LNCaP clone FGC (cell line): ENCODE measurements around the gene DDOST.
"Not testable (repeated sequence)": the region's sequence is repeated elsewhere in the genome, so short reads cannot be mapped to it uniquely, and the experiment has no call there.

ENCODE experiments used
- DNase-seq: peaks from one replicate; pipeline ENCODE4 v3.0.0-alpha.2; 2011; ENCODE audit warnings: low read depth
- H3K4me3 ChIP-seq: 2 replicates; pipeline ENCODE4 v1.5.1; 2011; ENCODE audit warnings: mild to moderate bottlenecking, low read depth, low read length, control low read depth
- TF ChIP-seq, protein P1 (sequence below): IDR thresholded peaks from 2 replicates; pipeline ENCODE4 v1.5.1; 2012; ENCODE audit warnings: mild to moderate bottlenecking; ENCODE audit not compliant: control insufficient read depth, insufficient read depth; ENCODE audit errors: extremely low read depth

DDOST gene

DNA sequence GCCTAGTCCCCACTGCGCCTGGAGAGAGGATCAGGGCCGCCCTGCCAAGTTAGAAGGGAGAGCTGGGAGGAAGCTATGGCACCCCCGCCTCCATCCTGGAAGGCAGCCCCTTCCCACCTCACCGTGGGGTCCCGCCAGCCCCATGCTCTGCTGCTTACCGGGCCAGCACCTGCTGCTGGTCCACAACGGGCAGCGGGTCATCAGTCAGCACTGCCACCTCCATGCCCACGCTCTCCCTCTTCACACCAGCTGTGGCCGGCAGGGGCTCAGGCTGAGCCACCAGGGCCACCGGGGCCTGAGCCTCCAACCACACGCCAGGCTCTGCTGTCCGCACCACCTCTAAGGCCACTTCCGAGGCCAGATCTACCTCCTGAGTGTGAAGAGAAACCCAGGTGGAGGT lies 23.5 kb upstream of the DDOST start:
- TF ChIP-seq, protein P1, sequence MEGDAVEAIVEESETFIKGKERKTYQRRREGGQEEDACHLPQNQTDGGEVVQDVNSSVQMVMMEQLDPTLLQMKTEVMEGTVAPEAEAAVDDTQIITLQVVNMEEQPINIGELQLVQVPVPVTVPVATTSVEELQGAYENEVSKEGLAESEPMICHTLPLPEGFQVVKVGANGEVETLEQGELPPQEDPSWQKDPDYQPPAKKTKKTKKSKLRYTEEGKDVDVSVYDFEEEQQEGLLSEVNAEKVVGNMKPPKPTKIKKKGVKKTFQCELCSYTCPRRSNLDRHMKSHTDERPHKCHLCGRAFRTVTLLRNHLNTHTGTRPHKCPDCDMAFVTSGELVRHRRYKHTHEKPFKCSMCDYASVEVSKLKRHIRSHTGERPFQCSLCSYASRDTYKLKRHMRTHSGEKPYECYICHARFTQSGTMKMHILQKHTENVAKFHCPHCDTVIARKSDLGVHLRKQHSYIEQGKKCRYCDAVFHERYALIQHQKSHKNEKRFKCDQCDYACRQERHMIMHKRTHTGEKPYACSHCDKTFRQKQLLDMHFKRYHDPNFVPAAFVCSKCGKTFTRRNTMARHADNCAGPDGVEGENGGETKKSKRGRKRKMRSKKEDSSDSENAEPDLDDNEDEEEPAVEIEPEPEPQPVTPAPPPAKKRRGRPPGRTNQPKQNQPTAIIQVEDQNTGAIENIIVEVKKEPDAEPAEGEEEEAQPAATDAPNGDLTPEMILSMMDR, result no peak
- H3K4me3 ChIP-seq, result no peak overlapping the region
- no peak for DNase-seq

DNA sequence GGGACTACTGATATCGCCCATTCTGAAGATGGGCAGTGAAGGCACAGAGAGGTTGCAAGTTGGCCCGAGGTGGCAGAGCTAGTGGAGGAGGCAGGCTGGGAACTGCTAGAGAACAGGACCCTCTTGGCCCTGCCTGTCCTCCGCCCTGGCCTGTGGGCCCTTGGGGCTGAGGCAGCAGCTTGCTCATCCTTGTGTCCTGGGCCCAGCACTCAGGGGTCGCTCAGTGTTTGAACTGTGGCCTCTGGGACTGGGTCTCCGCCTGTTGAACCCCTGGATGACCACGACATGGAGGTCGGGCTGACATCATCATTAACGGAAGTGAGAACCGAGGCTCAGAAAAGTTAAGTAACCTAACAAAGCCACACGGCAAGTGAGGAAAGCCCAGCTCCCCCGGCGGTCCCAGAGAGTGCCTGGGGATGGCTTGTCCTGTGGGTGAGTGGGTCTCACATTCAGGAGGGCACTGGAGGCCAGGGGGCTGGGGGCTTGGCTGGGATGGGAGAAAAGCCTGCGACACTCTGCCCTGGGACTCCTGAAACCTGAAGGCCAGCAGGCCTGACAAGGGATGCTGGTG lies 23.0 kb upstream of the DDOST start:
- TF ChIP-seq, protein P1, result no peak
- H3K4me3 ChIP-seq, result no peak overlapping the region
- DNase-seq, result no peak

DNA sequence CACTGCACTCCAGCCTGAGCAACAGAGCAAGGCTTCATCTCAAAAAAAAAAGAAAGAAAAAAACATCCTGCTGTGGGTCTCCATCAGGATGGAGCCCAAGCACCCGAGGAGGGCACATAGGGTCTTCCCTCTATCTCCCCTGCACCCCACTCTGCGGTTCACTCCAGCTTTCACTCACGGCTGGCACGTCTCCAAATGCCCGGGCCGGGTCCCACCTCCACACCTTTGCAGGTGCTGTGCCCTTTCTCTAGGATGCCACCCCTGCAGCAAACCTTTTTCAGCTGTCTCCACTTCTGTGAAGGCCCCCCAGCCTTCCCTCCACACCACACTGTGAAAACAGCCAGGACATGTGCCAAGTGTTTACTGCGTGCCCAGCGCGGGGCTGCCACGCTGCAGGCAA lies 22.4 kb upstream of the DDOST start:
- TF ChIP-seq, protein P1, result no peak
- no peak for DNase-seq
- H3K4me3 ChIP-seq, result no peak overlapping the region

DNA sequence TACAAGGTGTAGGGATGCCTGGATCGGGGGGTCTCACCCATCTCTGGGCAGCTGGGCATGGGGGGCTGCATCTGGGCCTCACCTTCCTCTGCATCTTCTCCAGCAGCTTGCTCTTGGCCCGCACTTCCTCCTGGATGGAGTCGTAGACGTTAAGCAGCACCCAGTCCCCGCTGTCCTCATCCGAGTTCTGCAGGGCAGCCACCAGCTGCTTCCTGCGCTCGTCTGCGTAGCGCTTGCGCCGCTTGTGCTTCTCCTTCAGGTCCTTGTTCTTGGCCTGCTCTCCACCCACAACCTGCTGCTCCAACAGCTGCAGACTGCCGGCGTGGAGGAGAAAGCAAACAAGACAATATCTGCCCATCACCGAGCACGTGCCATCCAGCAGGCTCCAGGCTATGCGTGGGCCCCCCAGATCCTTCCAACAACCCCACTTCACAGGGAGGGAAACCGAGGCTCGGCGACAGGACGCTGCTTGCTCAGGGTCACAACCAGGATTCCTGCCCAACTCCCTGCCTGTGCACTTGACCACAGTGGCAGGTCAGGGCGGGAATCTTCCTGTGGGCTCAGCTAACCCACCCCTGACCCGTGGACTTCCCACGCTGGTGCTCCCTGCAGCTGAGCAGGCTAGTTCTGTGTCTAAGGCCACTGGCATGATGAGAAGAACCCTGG lies 21.5 kb upstream of the DDOST start:
- no peak for DNase-seq
- TF ChIP-seq, protein P1, result no peak
- H3K4me3 ChIP-seq, result no peak overlapping the region

DNA sequence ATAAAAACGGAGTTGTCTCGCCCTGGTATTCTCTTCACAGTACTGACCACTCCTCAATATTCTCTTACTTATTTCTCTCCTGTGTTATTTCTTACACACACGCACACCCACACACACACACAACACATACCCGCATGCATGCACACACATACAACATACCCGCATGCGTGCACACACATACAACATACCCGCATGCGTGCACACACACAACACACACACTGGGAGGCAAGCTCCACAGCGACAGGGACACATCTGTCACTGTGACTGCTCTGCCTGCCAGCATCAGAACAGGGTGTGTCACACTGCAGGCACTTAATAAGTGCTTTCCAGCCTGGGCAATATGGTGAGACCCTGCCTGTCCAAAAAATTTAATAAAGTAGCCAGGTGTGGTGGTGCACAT lies 20.8 kb upstream of the DDOST start:
- H3K4me3 ChIP-seq, result no peak overlapping the region
- no peak for DNase-seq
- TF ChIP-seq, protein P1, result no peak

DNA sequence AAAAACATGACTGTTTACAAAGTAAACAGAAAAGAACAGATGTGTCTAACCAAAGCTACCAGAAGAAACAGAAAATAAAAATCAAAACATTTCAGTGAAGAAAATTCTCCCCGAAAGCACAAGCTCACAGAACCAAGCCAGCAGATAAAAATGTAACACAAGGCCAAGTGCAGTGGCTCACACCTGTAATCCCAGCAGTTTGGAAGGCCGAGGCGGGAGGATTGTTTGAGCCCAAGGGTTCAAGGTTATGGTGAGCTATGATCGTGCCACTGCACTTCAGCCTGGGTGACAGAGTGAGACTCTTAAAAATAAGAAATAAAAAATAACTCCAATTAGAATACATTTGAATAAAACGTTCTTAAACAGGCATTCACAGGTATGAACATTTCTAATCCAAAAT lies 19.1 kb upstream of the DDOST start:
- TF ChIP-seq, protein P1, result no peak
- DNase-seq, result no peak
- no peak overlapping the region; the same call in 1 of the 2 replicates for H3K4me3 ChIP-seq

DNA sequence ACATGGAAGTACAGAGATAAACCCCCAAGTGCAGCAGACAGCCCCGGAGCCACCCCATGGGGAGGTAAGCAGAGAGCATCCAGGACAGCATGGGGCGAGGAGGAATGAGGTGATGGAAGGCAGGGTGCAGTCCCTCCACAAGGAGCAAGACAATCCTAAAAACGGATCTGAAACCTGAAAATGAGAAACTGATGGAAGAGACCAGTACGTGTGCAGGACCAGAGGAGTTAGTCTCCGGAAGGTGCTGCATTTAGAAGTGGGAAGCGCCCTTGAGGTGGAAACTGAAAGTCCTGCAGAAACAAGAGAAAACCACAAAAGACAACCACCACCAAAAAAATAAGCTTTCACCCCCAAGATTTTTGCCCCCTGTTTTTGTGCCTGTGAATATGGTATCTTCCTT lies 17.4 kb upstream of the DDOST start:
- TF ChIP-seq, protein P1, result no peak
- no peak for DNase-seq
- H3K4me3 ChIP-seq, result no peak overlapping the region

DNA sequence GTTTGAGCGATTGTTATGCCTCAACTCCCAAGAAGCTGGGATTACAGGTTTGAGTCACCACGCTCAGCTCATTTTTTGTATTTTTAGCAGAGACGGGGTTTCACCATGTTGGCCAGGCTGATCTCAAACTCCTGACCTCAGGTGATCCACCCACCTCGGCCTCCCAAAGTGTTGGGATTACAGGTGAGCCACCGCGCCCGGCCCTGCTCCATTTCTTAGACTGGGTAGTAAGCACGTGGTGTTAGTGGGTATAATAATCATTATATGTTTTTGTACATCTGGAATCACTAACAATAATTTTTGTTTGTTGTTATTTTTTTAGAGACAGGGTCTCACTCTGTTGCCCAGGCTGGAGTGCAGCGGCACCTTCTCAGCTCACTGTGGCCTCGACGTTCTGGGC lies 12.5 kb upstream of the DDOST start:
- H3K4me3 ChIP-seq, DNase-seq: not testable (repeated sequence)
